HepG2 (cell line): ENCODE data around the gene CALML5. TPM values are rescaled to one million over a fixed set of nuclear protein-coding genes. Genes with fewer than 3 reads are reported as not detected.
A peak's percentile ranks its signal among the peaks of the same experiment; 100 is the strongest.

Experiments used
- ARNT ChIP-seq: fragments of 450-650 bp; IDR thresholded peaks from 2 replicates; pipeline ENCODE4 v1.6.1; 2017
- CBX2 ChIP-seq, 2 experiments: fragments of 200-600 bp in 1 of 2; sonication (generic); formaldehyde crosslinking in 1 of 2; IDR thresholded peaks; 2 replicates each; pipeline versions ENCODE4 v1.7.0 to v1.8.1; 2018 to 2022; ENCODE audit warnings: low read depth in 2 of 2, low read length in 1 of 2, mild to moderate bottlenecking in 1 of 2, missing genetic modification reagents in 1 of 2
- ELK4 ChIP-seq: sonication (generic); formaldehyde crosslinking; IDR thresholded peaks from 2 replicates; pipeline ENCODE4 v1.9.0; 2021; ENCODE audit warnings: missing genetic modification reagents, borderline replicate concordance
- HDAC1 ChIP-seq: sonication (generic); formaldehyde crosslinking; IDR thresholded peaks from 2 replicates; pipeline ENCODE4 v1.5.1; 2020; ENCODE audit warnings: mild to moderate bottlenecking, missing genetic modification reagents
- HOXA9 ChIP-seq: sonication (generic); formaldehyde crosslinking; IDR thresholded peaks from 2 replicates; pipeline ENCODE4 v1.8.1; 2022; ENCODE audit warnings: missing genetic modification reagents, mild to moderate bottlenecking, moderate library complexity, borderline replicate concordance
- KLF13 ChIP-seq: sonication (generic); formaldehyde crosslinking; IDR thresholded peaks from 2 replicates; pipeline ENCODE4 v1.4.0; 2020; ENCODE audit warnings: mild to moderate bottlenecking, missing genetic modification reagents
- KMT2B ChIP-seq: IDR thresholded peaks from 2 replicates; pipeline ENCODE4 v1.6.1; 2016; ENCODE audit warnings: missing genetic modification reagents, missing compliant biosample characterization
- MTF1 ChIP-seq: sonication (generic); formaldehyde crosslinking; IDR thresholded peaks from 2 replicates; pipeline ENCODE4 v1.5.0; 2020; ENCODE audit warnings: missing genetic modification reagents
- MXD1 ChIP-seq: sonication (generic); formaldehyde crosslinking; IDR thresholded peaks from 2 replicates; pipeline ENCODE4 v1.4.0; 2020; ENCODE audit warnings: mild to moderate bottlenecking, missing genetic modification reagents
- MZF1 ChIP-seq: sonication (generic); formaldehyde crosslinking; IDR thresholded peaks from 2 replicates; pipeline ENCODE4 v1.8.1; 2023; ENCODE audit warnings: mild to moderate bottlenecking, missing genetic modification reagents, borderline replicate concordance
- NFE2L1 ChIP-seq: sonication (generic); formaldehyde crosslinking; IDR thresholded peaks from 2 replicates; pipeline ENCODE4 v1.4.0; 2020; ENCODE audit warnings: missing genetic modification reagents, mild to moderate bottlenecking, borderline replicate concordance
- PAX8 ChIP-seq: sonication (generic); formaldehyde crosslinking; IDR thresholded peaks from 2 replicates; pipeline ENCODE4 v1.8.0; 2022; ENCODE audit warnings: mild to moderate bottlenecking, missing genetic modification reagents, borderline replicate concordance
- PCBP1 ChIP-seq: fragments of 200-400 bp; formaldehyde crosslinking; IDR thresholded peaks from 2 replicates; pipeline ENCODE4 v1.6.1; 2017; ENCODE audit warnings: mild to moderate bottlenecking, low read depth, low read length, borderline replicate concordance
- PRMT3 ChIP-seq: sonication (generic); formaldehyde crosslinking; IDR thresholded peaks from 2 replicates; pipeline ENCODE4 v1.8.1; 2022; ENCODE audit warnings: low read depth, mild to moderate bottlenecking, moderate library complexity, missing genetic modification reagents, borderline replicate concordance
- RAD21 ChIP-seq: fragments of 450-650 bp; formaldehyde crosslinking; IDR thresholded peaks from 2 replicates; pipeline ENCODE4 v1.5.0; 2020; ENCODE audit warnings: mild to moderate bottlenecking
- SIN3A ChIP-seq: IDR thresholded peaks from 2 replicates; pipeline ENCODE4 v1.6.1; 2011; ENCODE audit warnings: low read depth, mild to moderate bottlenecking, control low read depth, low read length, borderline replicate concordance
- TCF7L2 ChIP-seq: IDR thresholded peaks from 2 replicates; pipeline ENCODE4 v1.6.1; 2011; ENCODE audit warnings: mild to moderate bottlenecking, low read depth, low read length, moderate library complexity
- ZFP90 ChIP-seq: sonication (generic); formaldehyde crosslinking; IDR thresholded peaks from 2 replicates; pipeline ENCODE4 v1.8.0; 2022; ENCODE audit warnings: missing genetic modification reagents, mild to moderate bottlenecking, inconsistent platforms, borderline replicate concordance
- ZIK1 ChIP-seq: sonication (generic); formaldehyde crosslinking; IDR thresholded peaks from 2 replicates; pipeline ENCODE4 v1.5.0; 2020; ENCODE audit warnings: mild to moderate bottlenecking, low read depth, missing genetic modification reagents, borderline replicate concordance
- ZNF205 ChIP-seq: IDR thresholded peaks from 2 replicates; pipeline ENCODE4 v1.6.1; 2018; ENCODE audit warnings: missing biosample characterization, missing genetic modification reagents
- ZNF335 ChIP-seq: sonication (generic); formaldehyde crosslinking; IDR thresholded peaks from 2 replicates; pipeline ENCODE4 v1.4.0; 2020; ENCODE audit warnings: missing genetic modification reagents
- ZNF503 ChIP-seq: sonication (generic); formaldehyde crosslinking; IDR thresholded peaks from 2 replicates; pipeline ENCODE4 v1.4.0; 2020; ENCODE audit warnings: missing genetic modification reagents
- ZNF639 ChIP-seq: conservative IDR thresholded peaks from 2 replicates; pipeline ENCODE4 v1.6.1; 2018; ENCODE audit warnings: missing genetic modification reagents
- ZNF644 ChIP-seq: IDR thresholded peaks from 2 replicates; pipeline ENCODE4 v1.6.1; 2016; ENCODE audit warnings: low read depth
- ZNF737 ChIP-seq: sonication (generic); formaldehyde crosslinking; IDR thresholded peaks from 2 replicates; pipeline ENCODE4 v1.5.0; 2020; ENCODE audit warnings: missing genetic modification reagents, mild to moderate bottlenecking, borderline replicate concordance
- ZSCAN20 ChIP-seq: sonication (generic); formaldehyde crosslinking; IDR thresholded peaks from 2 replicates; pipeline ENCODE4 v1.4.0; 2020; ENCODE audit warnings: missing genetic modification reagents, mild to moderate bottlenecking, borderline replicate concordance
- polyA plus RNA-seq, 8 experiments: library from polyadenylated mRNA; depleted of rRNA in 3 of 8; stranded (reverse) in 7 of 8; unstranded in 1 of 8; fragments of >200 nt; fragmentation: Illumina TruSeq in 4 of 8; extraction: Trizol in 4 of 8; gene quantifications; 2 replicates each; pipeline versions ENCODE4 v1.2.1 to v1.2.3, GENCODE V29; 2011 to 2016; ENCODE audit warnings: low read depth in 4 of 8, missing spikeins in 1 of 8, mixed read lengths in 1 of 8; ENCODE audit not compliant: insufficient read depth in 1 of 8
- total RNA-seq, 5 experiments: library from RNA; depleted of rRNA; stranded (reverse); fragments of >200 nt; fragmentation: Illumina TruSeq; extraction: Trizol; gene quantifications; 2 replicates each; pipeline ENCODE4 v1.2.3, GENCODE V29; 2016; ENCODE audit warnings: low read depth in 1 of 5
- TF ChIP-seq, protein P1 (sequence below): sonication (generic); formaldehyde crosslinking; IDR thresholded peaks from 2 replicates; pipeline ENCODE4 v1.5.0; 2020; ENCODE audit warnings: missing genetic modification reagents

CALML5 gene
- total and polyA plus RNA-seq, 2 of the 13 experiments (the other 11 are each of a cell fraction or from before 2014, with no cell fraction given): not detected

GRCh38 chr10:5547681-5547930, 48.2 kb upstream of the CALML5 start (continued):
- TF ChIP-seq ZNF737 (CRISPR knock-in tag) (no peak), ZNF205 (CRISPR knock-in tag) (no peak), ZNF639 (no peak), RAD21 (CRISPR knock-in tag) (no peak), KMT2B (CRISPR knock-in tag) (no peak), ARNT (no peak), HDAC1 (CRISPR knock-in tag) (no peak), ZFP90 (0 out of 2 replicates have a peak, but pooled peaks have one; percentile 52), KLF13 (CRISPR knock-in tag) (no peak), ZNF335 (CRISPR knock-in tag) (0 out of 2 replicates have a peak, but pooled peaks have one; percentile 18), MZF1 (CRISPR knock-in tag) (no peak), MXD1 (CRISPR knock-in tag) (0 out of 2 replicates have a peak, but pooled peaks have one; percentile 32), ZIK1 (CRISPR knock-in tag) (no peak), NFE2L1 (no peak), PCBP1 (no peak), MTF1 (CRISPR knock-in tag) (no peak), HOXA9 (no peak), CBX2 (IDR thresholded peaks at IDR 0.05; ENCODE audit: low read depth, low read length) (no peak), CBX2 (CRISPR knock-in tag; IDR thresholded peaks at IDR 0.05; ENCODE audit: low read depth) (0 out of 2 replicates have a peak, but pooled peaks have one; percentile 40), ZNF503 (CRISPR knock-in tag) (no peak), SIN3A (no peak), PRMT3 (CRISPR knock-in tag) (no peak), ELK4 (CRISPR knock-in tag) (no peak), ZNF644 (CRISPR knock-in tag) (no peak), PAX8 (CRISPR knock-in tag) (no peak), TCF7L2 (no peak), ZSCAN20 (CRISPR knock-in tag) (no peak)
- TF ChIP-seq, protein P1, sequence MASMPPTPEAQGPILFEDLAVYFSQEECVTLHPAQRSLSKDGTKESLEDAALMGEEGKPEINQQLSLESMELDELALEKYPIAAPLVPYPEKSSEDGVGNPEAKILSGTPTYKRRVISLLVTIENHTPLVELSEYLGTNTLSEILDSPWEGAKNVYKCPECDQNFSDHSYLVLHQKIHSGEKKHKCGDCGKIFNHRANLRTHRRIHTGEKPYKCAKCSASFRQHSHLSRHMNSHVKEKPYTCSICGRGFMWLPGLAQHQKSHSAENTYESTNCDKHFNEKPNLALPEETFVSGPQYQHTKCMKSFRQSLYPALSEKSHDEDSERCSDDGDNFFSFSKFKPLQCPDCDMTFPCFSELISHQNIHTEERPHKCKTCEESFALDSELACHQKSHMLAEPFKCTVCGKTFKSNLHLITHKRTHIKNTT (CRISPR knock-in tag): no peak
